ENCODE results near the gene DGKA.
"Not testable (repeated sequence)": the region's sequence is repeated elsewhere in the genome, so short reads cannot be mapped to it uniquely, and the experiment has no call there.

Gene DGKA

DNA sequence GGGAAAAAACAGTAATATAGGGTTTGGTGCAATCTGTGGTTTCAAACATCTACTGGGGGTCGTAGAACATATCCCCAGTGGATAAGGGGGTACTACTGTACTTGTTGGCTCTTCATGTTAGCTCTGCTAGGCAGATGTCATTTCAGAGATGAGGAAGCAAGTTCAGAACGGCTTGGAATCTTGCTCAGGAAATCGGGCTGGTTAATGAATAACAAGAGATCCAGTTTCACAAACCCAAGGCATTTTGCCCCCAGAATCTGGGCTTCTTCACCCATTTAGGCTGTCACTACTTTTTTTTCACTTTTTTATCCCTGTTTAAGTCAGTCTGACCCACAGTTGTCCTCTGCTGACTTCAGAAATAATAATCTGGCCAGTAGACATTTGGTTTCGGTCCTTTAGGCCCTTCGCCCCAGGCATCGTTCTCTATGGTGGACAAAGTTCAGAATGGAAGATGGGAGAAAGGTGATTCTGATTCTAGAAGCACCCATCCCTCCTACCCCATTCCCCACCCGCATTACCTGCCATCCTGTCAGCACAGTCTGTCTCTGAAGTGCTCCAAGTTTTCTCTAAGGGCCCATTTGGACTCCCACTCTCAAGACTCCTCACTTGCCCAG, 70.6 kb downstream of the DGKA start:
- TF ChIP-seq, protein P1, sequence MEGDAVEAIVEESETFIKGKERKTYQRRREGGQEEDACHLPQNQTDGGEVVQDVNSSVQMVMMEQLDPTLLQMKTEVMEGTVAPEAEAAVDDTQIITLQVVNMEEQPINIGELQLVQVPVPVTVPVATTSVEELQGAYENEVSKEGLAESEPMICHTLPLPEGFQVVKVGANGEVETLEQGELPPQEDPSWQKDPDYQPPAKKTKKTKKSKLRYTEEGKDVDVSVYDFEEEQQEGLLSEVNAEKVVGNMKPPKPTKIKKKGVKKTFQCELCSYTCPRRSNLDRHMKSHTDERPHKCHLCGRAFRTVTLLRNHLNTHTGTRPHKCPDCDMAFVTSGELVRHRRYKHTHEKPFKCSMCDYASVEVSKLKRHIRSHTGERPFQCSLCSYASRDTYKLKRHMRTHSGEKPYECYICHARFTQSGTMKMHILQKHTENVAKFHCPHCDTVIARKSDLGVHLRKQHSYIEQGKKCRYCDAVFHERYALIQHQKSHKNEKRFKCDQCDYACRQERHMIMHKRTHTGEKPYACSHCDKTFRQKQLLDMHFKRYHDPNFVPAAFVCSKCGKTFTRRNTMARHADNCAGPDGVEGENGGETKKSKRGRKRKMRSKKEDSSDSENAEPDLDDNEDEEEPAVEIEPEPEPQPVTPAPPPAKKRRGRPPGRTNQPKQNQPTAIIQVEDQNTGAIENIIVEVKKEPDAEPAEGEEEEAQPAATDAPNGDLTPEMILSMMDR (IDR thresholded peaks at IDR 0.05; ENCODE audit: low read depth, low read length) = no peak

DNA sequence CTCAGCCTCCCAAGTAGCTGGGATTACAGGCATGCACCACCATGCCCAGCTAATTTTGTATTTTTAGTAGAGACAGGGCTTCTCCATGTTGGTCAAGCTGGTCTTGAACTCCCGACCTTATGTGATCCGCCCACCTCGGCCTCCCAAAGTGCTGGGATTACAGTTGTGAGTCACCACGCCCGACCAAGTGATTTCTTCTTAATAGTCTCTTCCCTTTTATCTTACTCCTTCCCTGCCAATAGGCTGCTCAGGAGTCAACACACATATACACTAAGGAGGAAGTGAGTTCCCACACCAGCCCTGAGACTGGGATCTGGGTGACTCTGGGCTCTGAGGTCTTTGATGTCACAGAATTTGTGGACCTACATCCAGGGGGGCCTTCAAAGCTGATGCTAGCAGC, 72.4 kb downstream of the DGKA start:
- DNase-seq (ENCODE audit: extremely low read depth, low read depth) = not testable (repeated sequence)

More for the DNA sequence above, 70.6 kb downstream of the DGKA start:
- no peak for DNase-seq (ENCODE audit: extremely low read depth, low read depth)

Measured in AG09319 (cell line).